Ishikawa (cell line): ENCODE results near the gene CARMIL1.

Experiments used
- CEBPB ChIP-seq: IDR thresholded peaks from 2 replicates; pipeline ENCODE4 v1.6.1; 2012
- CREB1 ChIP-seq: IDR thresholded peaks from 2 replicates; pipeline ENCODE4 v1.6.1; 2012; ENCODE audit warnings: low read depth
- EGR1 ChIP-seq: IDR thresholded peaks from 2 replicates; pipeline ENCODE4 v1.6.1; 2012
- EP300 ChIP-seq: IDR thresholded peaks from 2 replicates; pipeline ENCODE4 v1.6.1; 2012; ENCODE audit warnings: borderline replicate concordance
- FOXM1 ChIP-seq: IDR thresholded peaks from 2 replicates; pipeline ENCODE4 v1.6.1; 2012; ENCODE audit warnings: low read depth, borderline replicate concordance
- MAX ChIP-seq: IDR thresholded peaks from 2 replicates; pipeline ENCODE4 v1.6.1; 2012
- NFIC ChIP-seq: IDR thresholded peaks from 2 replicates; pipeline ENCODE4 v1.6.1; 2012
- RAD21 ChIP-seq: IDR thresholded peaks from 2 replicates; pipeline ENCODE4 v1.6.1; 2012; ENCODE audit warnings: low read depth
- TAF1 ChIP-seq: IDR thresholded peaks from 2 replicates; pipeline ENCODE4 v1.6.1; 2012; ENCODE audit warnings: low read depth, mild to moderate bottlenecking
- TCF12 ChIP-seq: IDR thresholded peaks from 2 replicates; pipeline ENCODE4 v1.6.1; 2012; ENCODE audit warnings: low read depth
- TEAD4 ChIP-seq: IDR thresholded peaks from 2 replicates; pipeline ENCODE4 v1.6.1; 2012
- YY1 ChIP-seq: IDR thresholded peaks from 2 replicates; pipeline ENCODE4 v1.6.1; 2012; ENCODE audit warnings: low read depth
- ZBTB7A ChIP-seq: IDR thresholded peaks from 2 replicates; pipeline ENCODE4 v1.6.1; 2012; ENCODE audit warnings: low read depth
- TF ChIP-seq, protein P1 (sequence below): IDR thresholded peaks from 2 replicates; pipeline ENCODE4 v1.6.1; 2012; ENCODE audit warnings: low read depth, mild to moderate bottlenecking

DNA sequence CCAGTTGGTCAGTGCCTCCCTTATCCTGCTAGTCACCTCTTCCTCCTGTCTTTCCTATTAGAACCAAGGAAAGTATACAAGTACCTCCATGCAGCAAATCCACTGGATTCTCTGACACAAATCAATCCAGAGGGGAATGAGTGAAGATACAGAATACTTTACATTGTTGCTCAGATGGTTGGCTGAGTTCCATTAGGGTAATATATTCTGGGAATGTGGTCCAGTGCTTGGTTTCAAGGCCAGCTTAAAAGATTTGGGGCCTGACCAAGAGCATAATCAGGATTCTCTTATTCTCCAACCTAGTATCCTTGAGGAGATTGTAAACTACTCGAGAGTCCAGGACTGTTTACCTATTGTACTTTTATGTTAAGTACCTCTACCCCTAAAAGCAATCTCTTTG, 23.0 kb downstream of the CARMIL1 start:
- no peak for TF ChIP-seq MAX
- TF ChIP-seq YY1: no peak
- TF ChIP-seq TCF12: no peak
- no peak for TF ChIP-seq FOXM1
- no peak for TF ChIP-seq TEAD4
- TF ChIP-seq, protein P1, sequence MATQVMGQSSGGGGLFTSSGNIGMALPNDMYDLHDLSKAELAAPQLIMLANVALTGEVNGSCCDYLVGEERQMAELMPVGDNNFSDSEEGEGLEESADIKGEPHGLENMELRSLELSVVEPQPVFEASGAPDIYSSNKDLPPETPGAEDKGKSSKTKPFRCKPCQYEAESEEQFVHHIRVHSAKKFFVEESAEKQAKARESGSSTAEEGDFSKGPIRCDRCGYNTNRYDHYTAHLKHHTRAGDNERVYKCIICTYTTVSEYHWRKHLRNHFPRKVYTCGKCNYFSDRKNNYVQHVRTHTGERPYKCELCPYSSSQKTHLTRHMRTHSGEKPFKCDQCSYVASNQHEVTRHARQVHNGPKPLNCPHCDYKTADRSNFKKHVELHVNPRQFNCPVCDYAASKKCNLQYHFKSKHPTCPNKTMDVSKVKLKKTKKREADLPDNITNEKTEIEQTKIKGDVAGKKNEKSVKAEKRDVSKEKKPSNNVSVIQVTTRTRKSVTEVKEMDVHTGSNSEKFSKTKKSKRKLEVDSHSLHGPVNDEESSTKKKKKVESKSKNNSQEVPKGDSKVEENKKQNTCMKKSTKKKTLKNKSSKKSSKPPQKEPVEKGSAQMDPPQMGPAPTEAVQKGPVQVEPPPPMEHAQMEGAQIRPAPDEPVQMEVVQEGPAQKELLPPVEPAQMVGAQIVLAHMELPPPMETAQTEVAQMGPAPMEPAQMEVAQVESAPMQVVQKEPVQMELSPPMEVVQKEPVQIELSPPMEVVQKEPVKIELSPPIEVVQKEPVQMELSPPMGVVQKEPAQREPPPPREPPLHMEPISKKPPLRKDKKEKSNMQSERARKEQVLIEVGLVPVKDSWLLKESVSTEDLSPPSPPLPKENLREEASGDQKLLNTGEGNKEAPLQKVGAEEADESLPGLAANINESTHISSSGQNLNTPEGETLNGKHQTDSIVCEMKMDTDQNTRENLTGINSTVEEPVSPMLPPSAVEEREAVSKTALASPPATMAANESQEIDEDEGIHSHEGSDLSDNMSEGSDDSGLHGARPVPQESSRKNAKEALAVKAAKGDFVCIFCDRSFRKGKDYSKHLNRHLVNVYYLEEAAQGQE: no peak
- TF ChIP-seq EGR1: no peak
- no peak for TF ChIP-seq NFIC
- no peak for TF ChIP-seq EP300
- no peak for TF ChIP-seq RAD21
- TF ChIP-seq CREB1: no peak
- no peak for TF ChIP-seq ZBTB7A
- no peak for TF ChIP-seq TAF1
- TF ChIP-seq CEBPB: no peak
